Liver (tissue), 3 donors: ENCODE results near the gene MYOM1.

Experiments
- CTCF ChIP-seq: fragments of 150-350 bp; IDR thresholded peaks from 2 replicates; pipeline ENCODE4 v1.5.1; 2017; ENCODE audit warnings: improper control_type of control experiment, low read depth, low read length; ENCODE audit not compliant: missing input control
- GABPA ChIP-seq, 2 donors: IDR thresholded peaks in 1 of 2; conservative IDR thresholded peaks in 1 of 2; 2 replicates each; pipeline ENCODE4 v1.6.1; 2016; ENCODE audit warnings: antibody characterized with exemption in 2 of 2, mild to moderate bottlenecking in 1 of 2, moderate library complexity in 1 of 2
- TAF1 ChIP-seq: conservative IDR thresholded peaks from 2 replicates; pipeline ENCODE4 v1.6.1; 2016; ENCODE audit warnings: antibody characterized with exemption, mild to moderate bottlenecking
- donor health status: healthy.
- donor health status: healthy.

- TF ChIP-seq CTCF (no peak), TAF1 (no peak), GABPA (IDR thresholded peaks at IDR 0.05 in 1 of 2, conservative IDR thresholded peaks at IDR 0.05 in 1 of 2) (no peak)
These were observed 115.3 kb downstream of the MYOM1 start for GRCh38 chr18:3104190-3105054.
